Thyroid gland (tissue), 4 donors: ENCODE measurements around the gene MOGAT2.

Experiments used
- POLR2A ChIP-seq, 2 donors: fragments of 450-650 bp; IDR thresholded peaks; one replicate each; pipeline ENCODE4 v1.6.1; 2017; ENCODE audit warnings: antibody characterized with exemption in 2 of 2, mild to moderate bottlenecking in 2 of 2, moderate library complexity in 1 of 2
- TF ChIP-seq, protein P1 (sequence below), 6 experiments: fragments of 200-600 bp in 3 of 6; fragments of 450-650 bp in 3 of 6; sonication (generic) in 3 of 6; IDR thresholded peaks; one replicate each; pipeline ENCODE4 v1.5.1; 2016 to 2019; ENCODE audit warnings: antibody characterized with exemption in 6 of 6, mild to moderate bottlenecking in 2 of 6, inconsistent platforms in 1 of 6, moderate library complexity in 1 of 6

DNA sequence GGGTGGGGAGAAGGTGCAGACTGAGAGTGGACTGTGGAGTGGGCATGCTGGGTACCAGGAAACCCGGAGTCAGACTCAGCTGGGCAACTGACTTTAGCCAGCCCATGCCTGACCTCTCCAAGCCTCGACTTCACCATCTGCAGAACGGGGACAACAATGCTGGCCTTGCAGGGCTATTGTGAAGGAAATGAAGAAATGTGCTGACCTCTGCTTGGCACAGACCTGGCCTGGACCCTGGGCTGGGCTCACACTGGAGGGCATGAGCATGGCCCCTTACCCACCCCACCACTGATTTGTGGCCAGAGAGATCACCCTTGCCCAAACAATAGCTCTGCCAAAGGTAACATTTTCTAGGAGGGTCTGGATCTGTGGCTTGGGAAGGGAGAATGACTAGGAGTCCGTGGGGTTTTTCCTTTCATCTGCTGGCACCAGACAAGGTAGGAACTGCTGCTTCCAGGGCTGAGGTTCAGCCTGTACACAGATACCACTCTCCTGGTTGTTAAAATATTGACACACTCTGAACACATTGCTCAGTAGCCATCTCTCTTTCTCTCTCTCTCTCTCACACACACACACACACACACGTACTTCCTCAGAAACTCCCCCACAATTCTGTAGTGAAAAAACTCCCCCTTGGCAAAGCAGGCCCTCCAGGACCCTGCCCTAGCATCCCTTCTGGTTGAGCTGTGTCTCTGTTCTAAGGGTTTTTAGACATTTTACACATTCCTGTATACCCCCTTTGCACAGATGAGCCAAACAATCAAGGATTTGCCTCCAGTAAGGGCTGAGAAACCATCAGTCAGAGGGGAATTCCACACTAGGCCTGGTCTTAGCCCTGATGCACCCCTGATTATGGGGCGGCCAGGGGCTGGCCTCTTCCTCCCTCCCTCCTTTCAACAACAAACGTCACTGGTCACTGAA, 1.0 kb downstream of the MOGAT2 start:
- TF ChIP-seq, protein P1, sequence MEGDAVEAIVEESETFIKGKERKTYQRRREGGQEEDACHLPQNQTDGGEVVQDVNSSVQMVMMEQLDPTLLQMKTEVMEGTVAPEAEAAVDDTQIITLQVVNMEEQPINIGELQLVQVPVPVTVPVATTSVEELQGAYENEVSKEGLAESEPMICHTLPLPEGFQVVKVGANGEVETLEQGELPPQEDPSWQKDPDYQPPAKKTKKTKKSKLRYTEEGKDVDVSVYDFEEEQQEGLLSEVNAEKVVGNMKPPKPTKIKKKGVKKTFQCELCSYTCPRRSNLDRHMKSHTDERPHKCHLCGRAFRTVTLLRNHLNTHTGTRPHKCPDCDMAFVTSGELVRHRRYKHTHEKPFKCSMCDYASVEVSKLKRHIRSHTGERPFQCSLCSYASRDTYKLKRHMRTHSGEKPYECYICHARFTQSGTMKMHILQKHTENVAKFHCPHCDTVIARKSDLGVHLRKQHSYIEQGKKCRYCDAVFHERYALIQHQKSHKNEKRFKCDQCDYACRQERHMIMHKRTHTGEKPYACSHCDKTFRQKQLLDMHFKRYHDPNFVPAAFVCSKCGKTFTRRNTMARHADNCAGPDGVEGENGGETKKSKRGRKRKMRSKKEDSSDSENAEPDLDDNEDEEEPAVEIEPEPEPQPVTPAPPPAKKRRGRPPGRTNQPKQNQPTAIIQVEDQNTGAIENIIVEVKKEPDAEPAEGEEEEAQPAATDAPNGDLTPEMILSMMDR (IDR thresholded peaks at IDR 0.05) = no peak
- TF ChIP-seq POLR2A (IDR thresholded peaks at IDR 0.05) = no peak
